ENCODE measurements around the gene BMI1.
A peak's percentile ranks its signal among the peaks of the same experiment; 100 is the strongest.

BMI1 gene

DNA sequence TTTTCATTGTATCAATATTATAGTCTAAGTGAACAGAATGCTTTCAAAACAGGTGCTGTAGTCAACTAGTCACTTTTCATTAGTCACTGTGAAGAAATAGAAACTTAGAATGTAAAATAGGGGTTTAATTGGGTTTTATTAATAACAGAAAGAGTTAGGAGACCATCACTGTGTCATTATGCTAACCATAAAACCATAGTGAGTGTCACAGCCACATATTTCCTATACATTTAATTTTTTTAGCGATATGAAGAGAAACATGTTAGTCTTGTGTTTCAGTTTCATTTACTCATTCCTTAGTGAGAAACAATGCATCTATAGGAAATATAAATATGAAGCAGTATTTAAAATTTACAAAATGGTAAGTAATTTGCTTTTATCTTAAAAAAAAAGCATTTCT lies 46.6 kb downstream of the BMI1 start:
- DNase-seq (ENCODE audit: low read depth): no peak

DNA sequence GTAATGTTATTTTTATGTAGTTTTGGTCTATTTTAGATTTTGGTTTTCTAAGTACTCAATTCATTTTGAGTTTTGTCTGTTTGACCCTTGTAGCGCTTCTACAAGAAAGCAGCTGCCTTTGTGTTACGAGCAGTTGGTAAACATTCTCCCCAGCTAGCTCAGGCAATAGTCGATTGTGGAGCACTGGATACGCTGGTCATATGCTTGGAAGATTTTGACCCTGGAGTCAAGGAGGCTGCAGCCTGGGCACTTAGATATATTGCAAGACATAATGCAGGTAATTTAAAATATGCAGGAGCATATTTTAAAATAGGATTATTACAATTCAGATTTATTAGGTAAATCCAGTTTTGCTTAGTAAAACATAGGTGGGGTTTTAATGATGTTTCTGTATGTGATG lies 47.5 kb downstream of the BMI1 start:
- no peak for DNase-seq (ENCODE audit: low read depth)

DNA sequence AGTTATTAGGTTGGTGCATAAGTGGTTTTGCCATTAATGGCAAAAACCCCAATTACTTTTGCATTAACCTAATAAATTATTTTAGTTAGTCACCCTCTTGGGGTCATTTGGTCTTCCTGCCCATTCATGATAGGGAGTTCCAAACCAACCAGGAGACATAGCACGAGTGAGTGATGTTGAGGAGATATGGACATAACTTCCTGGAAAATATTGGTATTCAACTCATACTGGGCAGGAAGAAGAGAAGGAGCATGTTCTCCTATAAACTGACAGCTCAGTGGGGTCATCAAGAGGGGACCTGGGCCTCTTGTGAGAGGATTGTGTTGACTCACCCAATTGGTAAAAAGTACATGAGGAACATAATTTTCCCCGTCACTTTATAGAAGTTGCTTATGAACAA lies 48.1 kb downstream of the BMI1 start:
- no peak for DNase-seq (ENCODE audit: low read depth)

DNA sequence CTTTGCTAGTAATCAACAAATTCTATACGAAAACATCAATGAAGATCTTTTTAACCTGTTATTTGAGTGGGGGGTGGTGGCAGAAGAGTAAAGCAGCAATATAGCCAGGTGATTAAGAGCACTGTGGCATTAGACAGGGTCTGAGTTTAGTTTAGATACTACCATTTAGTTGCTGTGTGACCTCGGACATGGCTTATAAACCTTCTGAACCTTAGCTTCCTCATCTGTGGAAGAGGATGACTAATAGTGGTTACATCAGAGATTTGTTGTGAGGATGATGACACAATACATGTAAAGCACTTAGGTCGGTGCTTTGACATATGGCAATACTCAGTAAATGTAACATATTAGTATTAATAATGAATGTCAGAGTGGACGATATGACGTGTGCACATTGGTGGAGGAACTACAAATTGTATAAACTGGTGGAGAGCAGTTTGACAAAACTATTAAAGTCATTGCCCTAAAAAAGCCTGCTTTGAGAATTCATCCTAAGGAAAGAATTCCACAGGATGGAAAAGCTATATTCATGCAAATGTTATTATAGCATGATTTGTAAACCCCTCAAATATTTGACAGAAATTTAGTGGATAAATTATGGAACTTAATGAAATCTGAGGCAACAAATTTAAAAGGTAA lies 48.7 kb downstream of the BMI1 start:
- no peak for DNase-seq (ENCODE audit: low read depth)

DNA sequence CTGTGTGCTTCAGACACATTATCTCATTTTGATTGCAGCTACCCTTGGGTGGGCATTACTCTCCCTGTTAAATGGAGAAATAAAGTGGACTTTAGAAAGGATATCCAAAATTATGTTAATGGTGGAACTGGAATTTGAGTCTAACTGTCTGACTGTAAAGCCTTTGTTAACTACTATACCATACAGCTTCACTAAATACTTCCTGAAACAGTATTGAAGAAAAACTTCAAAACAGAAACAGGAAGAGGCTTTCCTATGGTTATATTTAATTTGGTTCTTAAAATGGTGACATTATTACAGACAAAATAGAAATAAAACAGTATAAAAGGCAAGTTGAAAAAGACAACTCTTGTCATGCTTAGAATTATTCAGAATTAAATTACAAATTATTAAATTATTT lies 49.4 kb downstream of the BMI1 start:
- no peak for DNase-seq (ENCODE audit: low read depth)

DNA sequence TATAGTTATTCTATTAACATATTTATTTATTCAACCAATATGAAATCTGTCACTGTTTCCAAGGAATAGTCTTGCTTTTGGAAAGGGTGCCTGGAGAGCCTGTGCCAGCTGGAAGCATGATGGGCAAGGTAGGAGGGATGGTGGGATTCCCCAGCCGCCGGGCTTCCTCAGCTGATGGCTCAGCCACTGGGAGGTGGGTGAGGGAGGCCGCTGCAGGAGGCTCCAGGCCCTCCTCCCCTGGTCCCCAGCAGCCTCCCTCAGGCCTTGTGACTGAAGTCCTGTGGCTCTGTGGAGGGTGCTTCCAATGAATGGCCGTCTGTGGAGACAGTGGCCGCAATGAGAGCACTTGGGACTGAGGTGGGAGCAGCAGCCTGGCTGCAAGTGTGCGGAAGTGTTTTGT lies 51.4 kb downstream of the BMI1 start:
- DNase-seq (ENCODE audit: low read depth): no peak

DNA sequence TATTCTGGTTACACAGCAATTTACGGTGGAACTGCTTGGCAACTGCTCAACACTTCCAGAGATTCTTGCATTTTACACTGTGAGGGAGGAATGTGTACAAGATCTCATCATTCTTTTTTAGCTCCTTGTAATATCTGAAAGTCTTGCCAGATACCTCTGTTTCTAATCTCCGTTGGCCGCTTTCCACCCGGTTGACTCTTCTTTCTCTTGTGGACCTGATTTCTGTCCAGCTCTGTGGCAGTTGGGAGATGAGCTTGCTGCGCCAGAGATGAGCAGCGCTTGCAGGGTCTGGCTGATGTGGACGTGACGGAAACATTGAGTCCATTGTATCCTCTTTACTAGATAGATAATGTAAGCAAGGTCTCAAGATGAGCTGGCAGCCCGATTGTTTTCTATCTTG lies 52.0 kb downstream of the BMI1 start:
- DNase-seq (ENCODE audit: low read depth): no peak

DNA sequence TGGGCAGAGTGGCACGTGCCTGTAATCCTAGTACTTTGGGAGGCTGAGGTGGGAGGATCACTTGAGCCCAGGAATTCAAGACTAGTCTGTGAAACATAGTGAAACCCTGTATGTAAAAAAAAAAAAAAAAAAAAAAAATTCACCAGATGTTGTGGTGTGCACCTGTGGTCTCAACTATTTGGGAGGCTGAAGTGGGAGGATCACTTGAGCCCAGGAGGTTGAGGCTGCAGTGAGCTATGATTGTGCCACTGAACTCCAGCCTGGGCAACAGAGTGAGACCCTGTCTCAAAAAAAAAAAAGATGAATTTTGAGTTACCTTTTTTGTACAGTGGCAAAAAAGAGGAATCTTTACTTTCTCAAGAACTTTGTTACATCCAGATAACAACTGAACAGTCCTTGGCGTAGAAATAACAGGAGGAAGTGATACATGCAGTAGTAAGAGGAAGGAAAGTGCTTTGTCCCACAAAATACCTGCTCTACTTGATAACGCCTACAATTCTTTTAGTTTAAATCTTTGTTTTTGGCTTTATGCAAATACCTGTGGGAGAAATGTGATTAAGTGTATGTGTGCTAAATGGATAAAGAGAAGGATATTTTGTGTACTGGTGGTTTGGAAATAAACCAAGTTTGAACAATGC lies 53.7 kb downstream of the BMI1 start:
- no peak for DNase-seq (ENCODE audit: low read depth)

DNA sequence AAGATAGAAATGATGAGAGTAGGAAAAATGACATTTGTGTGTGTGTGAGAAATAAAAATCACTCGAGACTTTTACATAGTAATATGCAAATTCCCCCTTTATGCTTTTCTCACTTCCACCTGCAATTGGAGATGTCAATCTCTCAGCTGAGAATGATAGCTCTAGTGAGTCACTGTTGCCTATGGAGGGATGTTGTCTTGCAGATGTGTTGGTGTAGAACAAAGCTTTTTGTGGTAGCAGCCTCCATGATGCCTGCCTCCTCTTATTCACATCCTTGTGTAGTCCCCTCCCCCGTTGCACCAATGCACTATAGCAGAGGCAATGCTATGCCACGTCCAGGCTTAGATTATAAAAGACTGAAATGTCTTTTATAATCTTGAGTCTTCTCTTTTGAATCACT lies 58.2 kb downstream of the BMI1 start:
- peak; percentile 45 for DNase-seq (ENCODE audit: low read depth)

All from activated T-cell treated with anti-CD3 and anti-CD28 coated beads for 48 hours (primary cell).